Stimulated activated naive CD8-positive, alpha-beta T cell treated with anti-CD3 and anti-CD28 coated beads, Interleukin-15, Interleukin-2, amounts not matched to agents 100 ng/mL and 50 ng/mL, for 24 hours (primary cell): ENCODE results near the gene SNTB2.

Experiments used
- H3K27ac Mint-ChIP-seq: one replicate; pipeline ENCODE4 v1.8.0; 2021; ENCODE audit warnings: mild to moderate bottlenecking, mixed read lengths
- H3K27me3 Mint-ChIP-seq: one replicate; pipeline ENCODE4 v1.8.0; 2021; ENCODE audit warnings: mixed read lengths
- H3K36me3 Mint-ChIP-seq: one replicate; pipeline ENCODE4 v1.8.0; 2021; ENCODE audit warnings: low read depth, mixed read lengths
- H3K4me1 Mint-ChIP-seq: one replicate; pipeline ENCODE4 v1.8.0; 2021; ENCODE audit warnings: low read depth, mixed read lengths
- H3K4me3 Mint-ChIP-seq: one replicate; pipeline ENCODE4 v1.8.0; 2021; ENCODE audit warnings: mild to moderate bottlenecking, mixed read lengths
- H3K9me3 Mint-ChIP-seq: one replicate; pipeline ENCODE4 v1.8.0; 2021; ENCODE audit warnings: mixed read lengths

SNTB2 gene

GRCh38 chr16:69338557-69339288, 151.8 kb downstream of the SNTB2 start:
- Mint-ChIP-seq H3K36me3 (peaks cover 67% of the 10 kb centered on the region), H3K9me3 (no peaks in the 10 kb centered on the region), H3K4me1 (peaks cover 47% of the 10 kb centered on the region), H3K27me3 (no peaks in the 10 kb centered on the region), H3K4me3 (peak overlapping the region; percentile 98), H3K27ac (peak overlapping the region; percentile 99)

GRCh38 chr16:69339289-69340094, 152.5 kb downstream of the SNTB2 start, which contains the start of the genes COG8 and NIP7:
TSS of gene COG8 (minus strand) at chr16:69339564. CDS start at chr16:69339552, 12 bp downstream.
TSS of gene NIP7 (plus strand) at chr16:69339772. CDS start at chr16:69339830, 58 bp downstream.
- no peaks in the 10 kb centered on the region for H3K9me3 Mint-ChIP-seq
- peak within 1 kb of the TSS; percentile 98 for H3K4me3 Mint-ChIP-seq
- H3K27ac Mint-ChIP-seq: peak within 1 kb of the TSS; percentile 99
- H3K27me3 Mint-ChIP-seq: no peaks in the 10 kb centered on the region
- H3K4me1 Mint-ChIP-seq: peaks cover 47% of the 10 kb centered on the region
- H3K36me3 Mint-ChIP-seq: peaks cover 66% of the 10 kb centered on the region

GRCh38 chr16:69340095-69340644, 153.2 kb downstream of the SNTB2 start:
- Mint-ChIP-seq H3K4me3 (peak overlapping the region; percentile 98), H3K4me1 (peaks cover 50% of the 10 kb centered on the region), H3K9me3 (no peaks in the 10 kb centered on the region), H3K27me3 (no peaks in the 10 kb centered on the region), H3K36me3 (peaks cover 63% of the 10 kb centered on the region), H3K27ac (peak overlapping the region; percentile 99)

- H3K9me3 Mint-ChIP-seq: no peaks in the 10 kb centered on the region
- peaks cover 62% of the 10 kb centered on the region for H3K36me3 Mint-ChIP-seq
- no peaks in the 10 kb centered on the region for H3K27me3 Mint-ChIP-seq
- no peak overlapping the region for H3K27ac Mint-ChIP-seq
- H3K4me3 Mint-ChIP-seq: no peak overlapping the region
- peaks cover 41% of the 10 kb centered on the region for H3K4me1 Mint-ChIP-seq
These were observed 157.2 kb downstream of the SNTB2 start for GRCh38 chr16:69344171-69344570.

GRCh38 chr16:69345923-69346322, 159.0 kb downstream of the SNTB2 start:
- Mint-ChIP-seq H3K4me3 (no peak overlapping the region), H3K9me3 (no peaks in the 10 kb centered on the region), H3K27me3 (no peaks in the 10 kb centered on the region), H3K4me1 (peaks cover 27% of the 10 kb centered on the region), H3K36me3 (peaks cover 57% of the 10 kb centered on the region), H3K27ac (peak overlapping the region; percentile 37)

- H3K4me3 Mint-ChIP-seq: no peak overlapping the region
- H3K36me3 Mint-ChIP-seq: peaks cover 49% of the 10 kb centered on the region
- no peaks in the 10 kb centered on the region for H3K27me3 Mint-ChIP-seq
- no peak overlapping the region for H3K27ac Mint-ChIP-seq
- H3K4me1 Mint-ChIP-seq: peaks cover 20% of the 10 kb centered on the region
- no peaks in the 10 kb centered on the region for H3K9me3 Mint-ChIP-seq
These were observed 159.7 kb downstream of the SNTB2 start for GRCh38 chr16:69346683-69347082.

GRCh38 chr16:69348222-69348621, 161.3 kb downstream of the SNTB2 start:
- Mint-ChIP-seq H3K27ac (no peak overlapping the region), H3K36me3 (peaks cover 39% of the 10 kb centered on the region), H3K27me3 (no peaks in the 10 kb centered on the region), H3K4me1 (peaks cover 15% of the 10 kb centered on the region), H3K9me3 (no peaks in the 10 kb centered on the region), H3K4me3 (no peak overlapping the region)

- Mint-ChIP-seq H3K4me3 (no peak overlapping the region), H3K27me3 (no peaks in the 10 kb centered on the region), H3K9me3 (no peaks in the 10 kb centered on the region), H3K4me1 (peaks cover 11% of the 10 kb centered on the region), H3K27ac (no peak overlapping the region), H3K36me3 (peaks cover 31% of the 10 kb centered on the region)
These were observed 162.6 kb downstream of the SNTB2 start for GRCh38 chr16:69349536-69349935.

GRCh38 chr16:69350536-69351133, 163.7 kb downstream of the SNTB2 start:
- H3K27me3 Mint-ChIP-seq: no peaks in the 10 kb centered on the region
- H3K36me3 Mint-ChIP-seq: peaks cover 31% of the 10 kb centered on the region
- H3K9me3 Mint-ChIP-seq: no peaks in the 10 kb centered on the region
- no peak overlapping the region for H3K4me3 Mint-ChIP-seq
- peaks cover 6% of the 10 kb centered on the region for H3K4me1 Mint-ChIP-seq
- no peak overlapping the region for H3K27ac Mint-ChIP-seq

- no peak within 1 kb of the TSS for H3K4me3 Mint-ChIP-seq
- H3K27me3 Mint-ChIP-seq: no peaks in the 10 kb centered on the region
- no peak within 1 kb of the TSS for H3K27ac Mint-ChIP-seq
- H3K9me3 Mint-ChIP-seq: no peaks in the 10 kb centered on the region
- no peaks in the 10 kb centered on the region for H3K4me1 Mint-ChIP-seq
- peaks cover 37% of the 10 kb centered on the region for H3K36me3 Mint-ChIP-seq
These were observed 164.5 kb downstream of the SNTB2 start, which contains the start of gene TMED6 for GRCh38 chr16:69351309-69352027. TSS of gene TMED6 (minus strand) at chr16:69351786. CDS start at chr16:69351753, 33 bp downstream.
